Measurements from ENCODE around the gene UBE2Z. TPM values are rescaled to one million over a fixed set of nuclear protein-coding genes. Genes with fewer than 3 reads are reported as not detected.

The UBE2Z gene
- total and polyA plus RNA-seq, 2 of the 4 experiments (the other 2 are of a cell fraction): 68.5 to 126 TPM

DNA sequence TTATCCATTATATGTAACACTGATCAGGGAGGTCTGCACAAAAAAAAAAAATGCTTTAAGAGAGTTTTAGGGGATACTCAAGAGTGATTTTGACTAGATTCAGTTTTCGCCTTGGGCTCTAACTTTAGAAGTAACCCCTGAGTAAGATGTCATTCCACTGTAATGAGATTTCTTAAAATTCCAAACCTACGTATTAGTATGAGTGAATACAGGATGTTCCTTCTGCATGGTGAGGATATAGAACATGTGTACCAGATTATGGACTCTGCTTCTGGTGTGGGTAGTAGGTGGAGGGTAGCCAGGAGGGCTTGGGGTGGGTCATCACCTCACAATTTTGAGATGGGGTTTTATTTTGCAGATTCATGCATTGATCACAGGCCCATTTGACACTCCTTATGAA, 4.3 kb downstream of the UBE2Z start:
- Histone ChIP-seq H3K36me3 (ENCODE audit: control insufficient read depth, insufficient read depth, low read length) (peaks cover 37% of the 10 kb centered on the region), H3K18ac (ENCODE audit: low read depth, low read length) (no peak overlapping the region), H3K4ac (ENCODE audit: low read depth, low read length) (no peak overlapping the region), H3K4me1 (ENCODE audit: control insufficient read depth, insufficient read depth, low read length) (peaks cover 20% of the 10 kb centered on the region), H2AK5ac (ENCODE audit: low read depth, low read length) (no peak overlapping the region), H3K23ac (ENCODE audit: low read depth, low read length) (no peak overlapping the region), H3K56ac (ENCODE audit: extremely low read depth, insufficient read depth, low read length) (no peak overlapping the region), H3K27ac (ENCODE audit: insufficient read depth, low read length) (no peak overlapping the region), H3K14ac (replicated peaks; ENCODE audit: low read depth, low read length) (no peak overlapping the region), H3K4me3 (ENCODE audit: insufficient read depth, low read depth, low read length) (no peak overlapping the region), H2BK20ac (ENCODE audit: low read depth, low read length) (no peak overlapping the region), H4K5ac (ENCODE audit: low read depth, low read length) (no peak overlapping the region), H3K79me1 (ENCODE audit: low read depth in 1 of 2, low read length in 2 of 2) (peaks cover 20 to 80% of the 10 kb centered on the region in 2 experiments), H3K9me1 (ENCODE audit: insufficient read depth, low read length) (peaks cover 23% of the 10 kb centered on the region), H2BK15ac (ENCODE audit: low read depth, low read length) (no peak overlapping the region), H2BK5ac (ENCODE audit: low read depth, low read length, poor library complexity, severe bottlenecking) (no peak overlapping the region), H3K9me3 (ENCODE audit: control insufficient read depth, insufficient read depth, low read length) (no peaks in the 10 kb centered on the region), H4K20me1 (ENCODE audit: insufficient read depth, low read length) (peaks cover 72% of the 10 kb centered on the region), H3K4me2 (ENCODE audit: low read depth, low read length) (no peak overlapping the region), H3K27me3 (ENCODE audit: control insufficient read depth, insufficient read depth, low read length) (no peaks in the 10 kb centered on the region), H2AK9ac (replicated peaks; ENCODE audit: low read depth, low read length, poor library complexity) (no peak overlapping the region), H4K8ac (ENCODE audit: low read depth in 2 of 2, low read length in 2 of 2) (no peak overlapping the region), H4K91ac (ENCODE audit: insufficient read depth, low read depth, low read length) (no peak overlapping the region), H2BK120ac (ENCODE audit: low read depth, low read length) (no peak overlapping the region), H2AFZ (replicated peaks; ENCODE audit: low read length, poor library complexity) (no peak overlapping the region), H3K9ac (ENCODE audit: low read depth, low read length) (no peak overlapping the region)
- DNase-seq: no peak
- intact Hi-C loops (cut with micrococcal nuclease): no loop called here
- dilution Hi-C loops (cut with HindIII; ENCODE audit: low sequenced_read_pairs, unreplicated experiment): loop anchor here (25.0 kb wide), 1 partner anchor 125 kb away; no protein-coding TSS in a partner anchor
- ChIA-PET POLR2A (ENCODE audit: unreplicated experiment) (no interaction called here), CTCF (no interaction called here)
- in situ Hi-C loops (cut with MboI; ENCODE audit: low sequenced_read_pairs): no loop called here
- BruUV-seq (replicated peaks): no TSS peak
- WGBS, 2 experiments (ENCODE audit: extremely low coverage in 2 of 2, insufficient read length in 1 of 2): no CpG with 5 or more reads among the region's 2 CpGs
- ATAC-seq (ENCODE audit: low read depth): no peak
- TF ChIP-seq, protein P1, sequence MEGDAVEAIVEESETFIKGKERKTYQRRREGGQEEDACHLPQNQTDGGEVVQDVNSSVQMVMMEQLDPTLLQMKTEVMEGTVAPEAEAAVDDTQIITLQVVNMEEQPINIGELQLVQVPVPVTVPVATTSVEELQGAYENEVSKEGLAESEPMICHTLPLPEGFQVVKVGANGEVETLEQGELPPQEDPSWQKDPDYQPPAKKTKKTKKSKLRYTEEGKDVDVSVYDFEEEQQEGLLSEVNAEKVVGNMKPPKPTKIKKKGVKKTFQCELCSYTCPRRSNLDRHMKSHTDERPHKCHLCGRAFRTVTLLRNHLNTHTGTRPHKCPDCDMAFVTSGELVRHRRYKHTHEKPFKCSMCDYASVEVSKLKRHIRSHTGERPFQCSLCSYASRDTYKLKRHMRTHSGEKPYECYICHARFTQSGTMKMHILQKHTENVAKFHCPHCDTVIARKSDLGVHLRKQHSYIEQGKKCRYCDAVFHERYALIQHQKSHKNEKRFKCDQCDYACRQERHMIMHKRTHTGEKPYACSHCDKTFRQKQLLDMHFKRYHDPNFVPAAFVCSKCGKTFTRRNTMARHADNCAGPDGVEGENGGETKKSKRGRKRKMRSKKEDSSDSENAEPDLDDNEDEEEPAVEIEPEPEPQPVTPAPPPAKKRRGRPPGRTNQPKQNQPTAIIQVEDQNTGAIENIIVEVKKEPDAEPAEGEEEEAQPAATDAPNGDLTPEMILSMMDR (conservative IDR thresholded peaks at IDR 0.05; ENCODE audit: low read depth, low read length): no peak
- TF ChIP-seq RCOR1 (IDR thresholded peaks at IDR 0.05; ENCODE audit: insufficient replicate concordance, low read length) (no peak), FOS (IDR thresholded peaks at IDR 0.05; ENCODE audit: low read depth, low read length) (no peak), MAZ (IDR thresholded peaks at IDR 0.05; ENCODE audit: borderline replicate concordance, low read depth, low read length) (no peak), BHLHE40 (IDR thresholded peaks at IDR 0.05; ENCODE audit: low read depth, low read length) (no peak), POLR2A (IDR thresholded peaks at IDR 0.05; ENCODE audit: low read depth, low read length) (no peak), CHD1 (IDR thresholded peaks at IDR 0.05; ENCODE audit: low read depth, low read length) (no peak), CEBPB (IDR thresholded peaks at IDR 0.05; ENCODE audit: low read depth, low read length) (no peak), MXI1 (IDR thresholded peaks at IDR 0.05; ENCODE audit: borderline replicate concordance, low read depth, low read length) (no peak), MAFK (IDR thresholded peaks at IDR 0.05; ENCODE audit: low read depth, low read length) (no peak)
- TF ChIP-seq, protein P2, sequence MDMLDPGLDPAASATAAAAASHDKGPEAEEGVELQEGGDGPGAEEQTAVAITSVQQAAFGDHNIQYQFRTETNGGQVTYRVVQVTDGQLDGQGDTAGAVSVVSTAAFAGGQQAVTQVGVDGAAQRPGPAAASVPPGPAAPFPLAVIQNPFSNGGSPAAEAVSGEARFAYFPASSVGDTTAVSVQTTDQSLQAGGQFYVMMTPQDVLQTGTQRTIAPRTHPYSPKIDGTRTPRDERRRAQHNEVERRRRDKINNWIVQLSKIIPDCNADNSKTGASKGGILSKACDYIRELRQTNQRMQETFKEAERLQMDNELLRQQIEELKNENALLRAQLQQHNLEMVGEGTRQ (IDR thresholded peaks at IDR 0.05; ENCODE audit: low read depth, low read length): no peak

All from IMR-90 (cell line).